ENCODE data around the gene TNXB.

TNXB gene

GRCh38 chr6:32153564-32154513 lies 44.7 kb upstream of the TNXB start, which contains the start of gene PPT2:
Gene PPT2 (plus strand): TSS chr6:32154141. CDS start chr6:32154595, 454 bp downstream.
- TF ChIP-seq CREB1 (IDR thresholded peaks at IDR 0.05; ENCODE audit: low read depth) = peak; percentile 86
- peak; percentile 45; the same call in 1 of the 2 replicates for TF ChIP-seq TCF12 (IDR thresholded peaks at IDR 0.05; ENCODE audit: low read depth)
- peak; percentile 51; the same call in 1 of the 2 replicates for TF ChIP-seq TAF1 (IDR thresholded peaks at IDR 0.05; ENCODE audit: low read depth)
- peak; percentile 59; the same call in 1 of the 2 replicates for TF ChIP-seq EP300 (IDR thresholded peaks at IDR 0.05; ENCODE audit: borderline replicate concordance)
- no peak for TF ChIP-seq USF1 (IDR thresholded peaks at IDR 0.05)
- TF ChIP-seq MAX (IDR thresholded peaks at IDR 0.05) = peak; percentile 75

GRCh38 chr6:32152769-32153563 lies 43.8 kb upstream of the TNXB start:
- TF ChIP-seq NFIC (IDR thresholded peaks at IDR 0.05) (no peak), FOXM1 (IDR thresholded peaks at IDR 0.05; ENCODE audit: borderline replicate concordance, low read depth) (no peak), ZBTB7A (IDR thresholded peaks at IDR 0.05; ENCODE audit: low read depth) (0 out of 2 replicates have a peak, but pooled peaks have one; percentile 31)

GRCh38 chr6:32151863-32152768 lies 43.0 kb upstream of the TNXB start, which contains the start of gene PRRT1:
Gene PRRT1 (minus strand): TSS chr6:32151939. CDS start chr6:32151827, 112 bp downstream.
- TF ChIP-seq RAD21 (IDR thresholded peaks at IDR 0.05; ENCODE audit: low read depth) (no peak), YY1 (IDR thresholded peaks at IDR 0.05; ENCODE audit: low read depth) (no peak), CEBPB (IDR thresholded peaks at IDR 0.05) (no peak), REST (IDR thresholded peaks at IDR 0.05; ENCODE audit: low read depth) (no peak), EGR1 (IDR thresholded peaks at IDR 0.05) (no peak), TAF1 (IDR thresholded peaks at IDR 0.05; ENCODE audit: low read depth) (no peak), ZBTB7A (IDR thresholded peaks at IDR 0.05; ENCODE audit: low read depth) (no peak), NFIC (IDR thresholded peaks at IDR 0.05) (no peak), MAX (IDR thresholded peaks at IDR 0.05) (no peak), USF1 (IDR thresholded peaks at IDR 0.05) (no peak), FOXM1 (IDR thresholded peaks at IDR 0.05; ENCODE audit: borderline replicate concordance, low read depth) (no peak), TEAD4 (IDR thresholded peaks at IDR 0.05) (no peak), EP300 (IDR thresholded peaks at IDR 0.05; ENCODE audit: borderline replicate concordance) (no peak), CREB1 (IDR thresholded peaks at IDR 0.05; ENCODE audit: low read depth) (no peak), TCF12 (IDR thresholded peaks at IDR 0.05; ENCODE audit: low read depth) (no peak)

GRCh38 chr6:32151181-32151862 lies 42.2 kb upstream of the TNXB start:
- TF ChIP-seq ZBTB7A (IDR thresholded peaks at IDR 0.05; ENCODE audit: low read depth) (no peak), FOXM1 (IDR thresholded peaks at IDR 0.05; ENCODE audit: borderline replicate concordance, low read depth) (no peak), NFIC (IDR thresholded peaks at IDR 0.05) (no peak)

- TF ChIP-seq MAX (IDR thresholded peaks at IDR 0.05) (no peak), CREB1 (IDR thresholded peaks at IDR 0.05; ENCODE audit: low read depth) (no peak), RAD21 (IDR thresholded peaks at IDR 0.05; ENCODE audit: low read depth) (no peak), REST (IDR thresholded peaks at IDR 0.05; ENCODE audit: low read depth) (no peak), NFIC (IDR thresholded peaks at IDR 0.05) (no peak), EP300 (IDR thresholded peaks at IDR 0.05; ENCODE audit: borderline replicate concordance) (no peak), FOXM1 (IDR thresholded peaks at IDR 0.05; ENCODE audit: borderline replicate concordance, low read depth) (no peak), CEBPB (IDR thresholded peaks at IDR 0.05) (no peak), TEAD4 (IDR thresholded peaks at IDR 0.05) (no peak), TCF12 (IDR thresholded peaks at IDR 0.05; ENCODE audit: low read depth) (no peak), EGR1 (IDR thresholded peaks at IDR 0.05) (no peak)
These were observed 41.1 kb upstream of the TNXB start for GRCh38 chr6:32149932-32150870.

All from Ishikawa (cell line).